ENCODE results near the gene FAM118A.

Gene FAM118A

DNA sequence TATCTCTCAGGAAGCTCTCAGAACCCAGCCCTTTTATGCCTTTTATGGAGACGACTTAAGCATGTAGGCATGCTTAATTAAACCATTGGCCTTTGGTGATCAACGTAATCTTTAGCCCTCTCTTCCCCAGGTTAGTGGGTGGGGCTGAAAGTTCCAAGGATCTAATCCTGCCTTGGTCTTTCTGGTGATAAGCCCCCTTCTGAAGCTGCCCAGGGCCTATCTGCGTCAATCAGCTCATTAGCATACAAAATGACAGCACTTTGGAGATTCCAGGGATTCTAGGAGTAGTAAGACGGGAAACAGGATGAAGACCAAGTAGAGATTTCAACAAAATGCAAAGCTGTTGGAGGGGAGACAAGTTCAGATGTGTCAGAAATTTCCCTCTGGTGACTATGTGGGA is 3.1 kb downstream of the FAM118A start:
- Histone ChIP-seq H3K27ac (ENCODE audit: low read length) (no peak overlapping the region), H3K4me1 (ENCODE audit: control insufficient read depth in 1 of 2, insufficient read depth in 2 of 2, low read length in 2 of 2) (peaks cover 10 to 24% of the 10 kb centered on the region in 2 donors), H3K9me3 (ENCODE audit: control insufficient read depth in 1 of 2, low read length in 2 of 2) (no peaks in the 10 kb centered on the region), H3K4me3 (ENCODE audit: low read depth in 1 of 2, low read length in 2 of 2) (no peak overlapping the region), H3K36me3 (ENCODE audit: control insufficient read depth in 1 of 2, insufficient read depth in 2 of 2, low read length in 2 of 2) (no peaks in the 10 kb centered on the region), H3K27me3 (ENCODE audit: low read depth, low read length) (no peaks in the 10 kb centered on the region)

GRCh38 chr22:45314054-45314721 is 4.5 kb downstream of the FAM118A start:
- no peaks in the 10 kb centered on the region for H3K36me3 ChIP-seq (ENCODE audit: control insufficient read depth in 1 of 2, insufficient read depth in 2 of 2, low read length in 2 of 2)
- peaks cover 16 to 30% of the 10 kb centered on the region in 2 donors for H3K4me1 ChIP-seq (ENCODE audit: control insufficient read depth in 1 of 2, insufficient read depth in 2 of 2, low read length in 2 of 2)
- no peaks in the 10 kb centered on the region for H3K9me3 ChIP-seq (ENCODE audit: control insufficient read depth in 1 of 2, low read length in 2 of 2)
- no peak overlapping the region for H3K4me3 ChIP-seq (ENCODE audit: low read depth in 1 of 2, low read length in 2 of 2)
- H3K27me3 ChIP-seq (ENCODE audit: low read depth, low read length), result no peaks in the 10 kb centered on the region
- no peak overlapping the region for H3K27ac ChIP-seq (ENCODE audit: low read length)

DNA sequence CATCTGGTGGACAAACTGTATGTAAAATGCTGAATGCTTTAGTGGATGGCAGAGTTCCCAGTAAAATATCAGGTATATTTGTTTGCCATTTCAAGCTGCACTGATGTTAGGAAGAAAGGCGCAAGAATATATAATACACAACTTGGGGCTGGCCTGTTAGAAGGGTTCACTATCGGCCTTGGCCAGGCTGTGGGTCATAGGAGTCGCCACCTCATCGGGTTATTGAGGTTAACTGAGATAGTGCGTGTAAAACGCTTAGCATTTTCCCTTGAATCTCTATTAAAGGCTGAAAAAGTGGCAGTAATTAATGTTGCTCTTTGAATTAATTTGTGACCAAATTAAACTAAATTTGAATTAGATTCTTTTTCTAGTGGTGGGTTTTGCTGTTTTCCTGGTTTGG is 5.1 kb downstream of the FAM118A start:
- H3K9me3 ChIP-seq (ENCODE audit: control insufficient read depth in 1 of 2, low read length in 2 of 2), result no peaks in the 10 kb centered on the region
- H3K27ac ChIP-seq (ENCODE audit: low read length), result no peak overlapping the region
- peaks cover 16 to 28% of the 10 kb centered on the region in 2 donors for H3K4me1 ChIP-seq (ENCODE audit: control insufficient read depth in 1 of 2, insufficient read depth in 2 of 2, low read length in 2 of 2)
- no peak overlapping the region for H3K4me3 ChIP-seq (ENCODE audit: low read depth in 1 of 2, low read length in 2 of 2)
- H3K36me3 ChIP-seq (ENCODE audit: control insufficient read depth in 1 of 2, insufficient read depth in 2 of 2, low read length in 2 of 2), result no peaks in the 10 kb centered on the region
- no peaks in the 10 kb centered on the region for H3K27me3 ChIP-seq (ENCODE audit: low read depth, low read length)

GRCh38 chr22:45316796-45317526 is 7.2 kb downstream of the FAM118A start:
- no peaks in the 10 kb centered on the region for H3K9me3 ChIP-seq (ENCODE audit: control insufficient read depth in 1 of 2, low read length in 2 of 2)
- H3K27me3 ChIP-seq (ENCODE audit: low read depth, low read length), result no peaks in the 10 kb centered on the region
- H3K36me3 ChIP-seq (ENCODE audit: control insufficient read depth in 1 of 2, insufficient read depth in 2 of 2, low read length in 2 of 2), result no peaks in the 10 kb centered on the region
- H3K27ac ChIP-seq (ENCODE audit: low read length), result peak overlapping the region; percentile 67
- peaks cover 11 to 18% of the 10 kb centered on the region in 2 donors for H3K4me1 ChIP-seq (ENCODE audit: control insufficient read depth in 1 of 2, insufficient read depth in 2 of 2, low read length in 2 of 2)
- no peak overlapping the region for H3K4me3 ChIP-seq (ENCODE audit: low read depth in 1 of 2, low read length in 2 of 2)

DNA sequence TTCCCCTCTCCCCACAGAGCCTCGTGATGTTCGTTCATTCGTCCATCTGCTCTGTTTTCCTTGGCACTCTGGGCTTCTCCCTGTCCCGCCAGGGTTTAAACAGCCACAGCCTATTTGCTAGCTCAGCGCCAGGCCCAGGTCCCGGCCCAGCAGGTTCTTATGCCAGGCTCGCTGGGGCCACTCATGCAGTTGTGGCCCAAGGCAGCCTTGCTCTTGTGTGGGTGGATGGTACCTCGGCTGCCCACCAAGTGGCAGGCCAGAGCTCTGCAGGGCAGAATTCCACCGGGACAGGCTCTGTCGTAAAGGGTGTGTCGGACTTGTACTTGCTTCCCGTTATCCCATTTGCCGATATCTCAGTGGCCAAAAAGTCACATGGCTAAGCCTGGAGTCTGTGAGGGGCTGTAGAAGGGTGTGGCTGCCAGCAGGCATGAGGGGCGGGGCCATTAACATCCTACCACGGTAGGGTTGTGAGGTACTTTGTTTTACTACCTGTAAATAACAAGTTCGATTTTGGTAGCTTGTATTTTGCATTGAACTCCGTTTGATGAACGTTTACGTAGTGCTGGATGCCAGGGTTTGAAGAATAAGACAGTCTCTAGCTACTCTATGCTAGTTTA is 7.9 kb downstream of the FAM118A start:
- Histone ChIP-seq H3K4me1 (ENCODE audit: control insufficient read depth in 1 of 2, insufficient read depth in 2 of 2, low read length in 2 of 2) (peaks cover 11 to 18% of the 10 kb centered on the region in 2 donors), H3K27me3 (ENCODE audit: low read depth, low read length) (no peaks in the 10 kb centered on the region), H3K4me3 (ENCODE audit: low read depth in 1 of 2, low read length in 2 of 2) (peak overlapping the region; percentile 35 to 37), H3K9me3 (ENCODE audit: control insufficient read depth in 1 of 2, low read length in 2 of 2) (no peaks in the 10 kb centered on the region), H3K36me3 (ENCODE audit: control insufficient read depth in 1 of 2, insufficient read depth in 2 of 2, low read length in 2 of 2) (peaks cover 4 to 5% of the 10 kb centered on the region in 2 donors), H3K27ac (ENCODE audit: low read length) (peak overlapping the region; percentile 67)

GRCh38 chr22:45318168-45318557 is 8.4 kb downstream of the FAM118A start:
- Histone ChIP-seq H3K4me3 (ENCODE audit: low read depth in 1 of 2, low read length in 2 of 2) (peak overlapping the region; percentile 35 to 37), H3K27ac (ENCODE audit: low read length) (peak overlapping the region; percentile 67), H3K4me1 (ENCODE audit: control insufficient read depth in 1 of 2, insufficient read depth in 2 of 2, low read length in 2 of 2) (peaks cover 11 to 18% of the 10 kb centered on the region in 2 donors), H3K27me3 (ENCODE audit: low read depth, low read length) (no peaks in the 10 kb centered on the region), H3K9me3 (ENCODE audit: control insufficient read depth in 1 of 2, low read length in 2 of 2) (no peaks in the 10 kb centered on the region), H3K36me3 (ENCODE audit: control insufficient read depth in 1 of 2, insufficient read depth in 2 of 2, low read length in 2 of 2) (peaks cover 8 to 9% of the 10 kb centered on the region in 2 donors)

DNA sequence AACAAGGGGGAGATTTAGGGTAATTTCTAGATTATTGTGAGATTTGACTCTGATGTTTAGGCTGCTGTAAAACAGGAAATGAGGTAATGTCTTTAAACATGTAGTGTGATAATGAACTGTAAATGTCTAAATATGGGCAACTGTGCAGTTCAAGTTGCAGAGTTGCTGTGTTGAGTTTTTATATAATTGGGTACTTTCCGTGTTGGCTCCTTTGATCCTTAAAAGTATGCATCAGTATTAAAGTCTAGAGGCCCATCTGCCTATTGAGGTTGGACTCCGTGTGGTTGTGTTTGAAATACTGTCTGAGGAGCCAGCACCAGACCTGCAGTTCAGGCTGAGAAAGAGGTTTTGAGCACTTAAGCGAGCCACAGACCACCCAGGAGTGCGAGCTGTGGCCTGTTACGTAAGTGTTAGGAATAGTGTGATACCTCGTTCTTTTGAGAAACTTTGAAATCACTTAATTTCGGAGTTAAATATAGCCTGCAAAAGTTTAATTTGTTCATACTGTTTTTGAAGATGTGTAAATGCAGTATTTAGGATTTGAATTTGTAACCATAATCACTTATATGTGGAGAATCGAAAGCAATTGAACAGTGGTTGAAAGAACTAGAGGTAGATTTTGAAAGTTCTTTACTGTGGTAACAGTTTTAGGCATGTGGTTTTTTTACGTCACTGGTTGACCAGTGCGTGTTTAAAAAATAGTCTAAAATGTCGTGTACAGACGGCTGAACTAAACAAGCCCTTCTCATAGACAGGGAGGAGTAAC is 9.0 kb downstream of the FAM118A start:
- Histone ChIP-seq H3K4me3 (ENCODE audit: low read depth in 1 of 2, low read length in 2 of 2) (peak overlapping the region; percentile 35 to 37), H3K27me3 (ENCODE audit: low read depth, low read length) (no peaks in the 10 kb centered on the region), H3K4me1 (ENCODE audit: control insufficient read depth in 1 of 2, insufficient read depth in 2 of 2, low read length in 2 of 2) (peaks cover 11 to 18% of the 10 kb centered on the region in 2 donors), H3K9me3 (ENCODE audit: control insufficient read depth in 1 of 2, low read length in 2 of 2) (no peaks in the 10 kb centered on the region), H3K27ac (ENCODE audit: low read length) (peak overlapping the region; percentile 67), H3K36me3 (ENCODE audit: control insufficient read depth in 1 of 2, insufficient read depth in 2 of 2, low read length in 2 of 2) (peaks cover 14 to 15% of the 10 kb centered on the region in 2 donors)

DNA sequence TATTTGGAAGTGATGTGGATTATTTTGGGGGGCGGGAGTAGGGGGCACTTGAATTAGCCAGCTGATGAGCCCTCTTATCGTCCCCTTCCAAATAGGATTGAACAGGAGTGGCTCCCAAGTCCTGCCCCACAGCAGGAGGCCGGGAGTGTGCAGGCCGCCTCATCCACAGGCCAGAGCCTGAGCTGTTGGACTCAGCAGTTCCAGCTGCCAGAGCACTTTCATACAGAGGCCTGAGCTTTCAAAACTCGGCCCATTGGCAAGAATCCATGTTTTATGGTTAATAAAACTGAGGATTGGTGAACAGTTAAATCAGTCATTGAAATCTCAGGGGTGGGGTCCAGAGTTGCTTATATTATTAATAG is 9.6 kb downstream of the FAM118A start:
- Histone ChIP-seq H3K27me3 (ENCODE audit: low read depth, low read length) (no peaks in the 10 kb centered on the region), H3K4me1 (ENCODE audit: control insufficient read depth in 1 of 2, insufficient read depth in 2 of 2, low read length in 2 of 2) (peaks cover 11 to 18% of the 10 kb centered on the region in 2 donors), H3K9me3 (ENCODE audit: control insufficient read depth in 1 of 2, low read length in 2 of 2) (no peaks in the 10 kb centered on the region), H3K36me3 (ENCODE audit: control insufficient read depth in 1 of 2, insufficient read depth in 2 of 2, low read length in 2 of 2) (peaks cover 18 to 20% of the 10 kb centered on the region in 2 donors), H3K27ac (ENCODE audit: low read length) (peak overlapping the region; percentile 67), H3K4me3 (ENCODE audit: low read depth in 1 of 2, low read length in 2 of 2) (no peak overlapping the region)

DNA sequence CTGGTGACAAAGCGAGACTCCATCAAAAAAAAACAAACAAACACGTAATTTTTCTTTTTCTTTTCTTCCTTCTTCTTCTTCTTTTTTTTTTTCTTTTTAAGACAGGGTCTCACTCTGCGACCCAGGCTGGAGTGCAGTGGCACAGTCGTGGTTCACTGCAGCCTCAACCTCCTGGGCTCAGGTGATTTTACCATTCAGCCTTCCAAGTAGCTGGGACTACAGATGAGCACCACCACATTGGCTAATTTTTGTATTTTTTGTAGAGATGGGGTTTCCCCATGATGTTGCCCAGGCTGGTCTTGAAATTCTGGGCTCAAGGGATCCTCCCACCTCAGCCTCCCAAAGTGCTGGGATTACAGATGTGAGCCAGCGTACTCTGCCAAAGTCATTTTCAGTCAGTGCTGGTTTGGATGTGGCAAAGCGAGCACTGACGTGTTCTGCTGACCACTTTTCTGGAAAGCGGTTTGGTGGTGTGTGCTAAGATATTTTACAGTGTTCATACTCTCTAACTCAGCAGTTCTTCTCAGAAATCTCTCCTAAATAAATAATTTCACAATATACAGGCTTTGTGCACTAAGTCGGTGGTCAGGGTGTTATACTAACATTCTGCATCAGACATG is 10.7 kb downstream of the FAM118A start:
- Histone ChIP-seq H3K4me3 (ENCODE audit: low read depth in 1 of 2, low read length in 2 of 2) (no peak overlapping the region), H3K9me3 (ENCODE audit: control insufficient read depth in 1 of 2, low read length in 2 of 2) (no peaks in the 10 kb centered on the region), H3K4me1 (ENCODE audit: control insufficient read depth in 1 of 2, insufficient read depth in 2 of 2, low read length in 2 of 2) (peaks cover 11 to 18% of the 10 kb centered on the region in 2 donors), H3K36me3 (ENCODE audit: control insufficient read depth in 1 of 2, insufficient read depth in 2 of 2, low read length in 2 of 2) (peaks cover 25 to 26% of the 10 kb centered on the region in 2 donors), H3K27ac (ENCODE audit: low read length) (no peak overlapping the region), H3K27me3 (ENCODE audit: low read depth, low read length) (no peaks in the 10 kb centered on the region)

DNA sequence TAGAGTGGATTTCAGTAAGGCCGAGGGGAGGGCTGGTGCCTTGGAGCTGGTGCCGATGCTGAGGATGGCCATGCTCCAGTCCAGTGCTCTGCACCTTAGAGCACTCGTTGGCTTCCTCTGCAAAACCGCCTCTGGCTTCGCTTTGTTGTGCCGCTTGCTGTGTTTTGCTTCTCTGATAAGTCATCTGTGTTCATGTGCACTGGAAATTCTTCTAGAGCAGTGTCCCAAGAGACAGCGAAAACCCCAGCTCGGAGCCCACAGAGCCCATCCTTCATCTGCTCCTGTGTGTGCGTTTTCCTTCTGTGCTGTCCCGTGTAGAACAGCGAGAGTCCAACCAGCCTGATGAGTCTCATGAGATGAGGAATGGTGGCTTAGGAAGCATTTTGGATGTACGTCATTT is 12.1 kb downstream of the FAM118A start:
- Histone ChIP-seq H3K4me3 (ENCODE audit: low read depth in 1 of 2, low read length in 2 of 2) (no peak overlapping the region), H3K27me3 (ENCODE audit: low read depth, low read length) (no peaks in the 10 kb centered on the region), H3K36me3 (ENCODE audit: control insufficient read depth in 1 of 2, insufficient read depth in 2 of 2, low read length in 2 of 2) (peaks cover 25 to 30% of the 10 kb centered on the region in 2 donors), H3K9me3 (ENCODE audit: control insufficient read depth in 1 of 2, low read length in 2 of 2) (no peaks in the 10 kb centered on the region), H3K27ac (ENCODE audit: low read length) (no peak overlapping the region), H3K4me1 (ENCODE audit: control insufficient read depth in 1 of 2, insufficient read depth in 2 of 2, low read length in 2 of 2) (peaks cover 11 to 18% of the 10 kb centered on the region in 2 donors)

Measured in muscle layer of duodenum (tissue), 2 donors.